IPS-NIHi7 (cell line): ENCODE data around the gene PARP3.

Experiments
- DNase-seq: peaks from one replicate; pipeline ENCODE4 v3.0.0; 2012; ENCODE audit warnings: mixed read lengths; ENCODE audit errors: extremely low spot score

Gene PARP3

GRCh38 chr3:51948016-51948580 is 5.9 kb downstream of the PARP3 start:
- no peak for DNase-seq

- no peak for DNase-seq
These were observed 7.0 kb downstream of the PARP3 start for GRCh38 chr3:51949121-51949520.

GRCh38 chr3:51950899-51951298 is 8.7 kb downstream of the PARP3 start:
- DNase-seq: no peak

- DNase-seq: no peak
These were observed 11.3 kb downstream of the PARP3 start for GRCh38 chr3:51953445-51953844.

- no peak for DNase-seq
These were observed 11.9 kb downstream of the PARP3 start for GRCh38 chr3:51954105-51954504.

GRCh38 chr3:51954713-51955112 is 12.6 kb downstream of the PARP3 start:
- DNase-seq: no peak

- peak; percentile 31 for DNase-seq
These were observed 13.2 kb downstream of the PARP3 start, which contains the start of gene GPR62 for GRCh38 chr3:51955175-51955892. Gene GPR62, plus strand, starts transcription at chr3:51955381. Its CDS starts 272 bp downstream, at chr3:51955653.

GRCh38 chr3:51955893-51956770 is 14.0 kb downstream of the PARP3 start:
- DNase-seq: peak; percentile 82

GRCh38 chr3:51957520-51958205 is 15.5 kb downstream of the PARP3 start:
- no peak for DNase-seq

GRCh38 chr3:51958603-51959521 is 16.7 kb downstream of the PARP3 start:
- DNase-seq: no peak

- no peak for DNase-seq
These were observed 17.5 kb downstream of the PARP3 start for GRCh38 chr3:51959651-51960050.

- DNase-seq: no peak
These were observed 18.2 kb downstream of the PARP3 start for GRCh38 chr3:51960386-51960785.

GRCh38 chr3:51961011-51961410 is 18.8 kb downstream of the PARP3 start:
- DNase-seq: no peak

- no peak for DNase-seq
These were observed 19.7 kb downstream of the PARP3 start for GRCh38 chr3:51961602-51962569.

- no peak for DNase-seq
These were observed 20.8 kb downstream of the PARP3 start for GRCh38 chr3:51962854-51963530.

GRCh38 chr3:51963951-51964451 is 21.8 kb downstream of the PARP3 start:
- no peak for DNase-seq

GRCh38 chr3:51964521-51964920 is 22.4 kb downstream of the PARP3 start:
- DNase-seq: no peak

GRCh38 chr3:51966016-51966415 is 23.9 kb downstream of the PARP3 start:
- no peak for DNase-seq

GRCh38 chr3:51966486-51966885 is 24.3 kb downstream of the PARP3 start:
- no peak for DNase-seq
